ENCODE measurements around the gene MALRD1. TPM values are rescaled to one million over a fixed set of nuclear protein-coding genes. Genes with fewer than 3 reads are reported as not detected.

Gene MALRD1
- total and polyA plus RNA-seq, 2 experiments from 2014 or later = 0.45 TPM; not detected in 1

DNA sequence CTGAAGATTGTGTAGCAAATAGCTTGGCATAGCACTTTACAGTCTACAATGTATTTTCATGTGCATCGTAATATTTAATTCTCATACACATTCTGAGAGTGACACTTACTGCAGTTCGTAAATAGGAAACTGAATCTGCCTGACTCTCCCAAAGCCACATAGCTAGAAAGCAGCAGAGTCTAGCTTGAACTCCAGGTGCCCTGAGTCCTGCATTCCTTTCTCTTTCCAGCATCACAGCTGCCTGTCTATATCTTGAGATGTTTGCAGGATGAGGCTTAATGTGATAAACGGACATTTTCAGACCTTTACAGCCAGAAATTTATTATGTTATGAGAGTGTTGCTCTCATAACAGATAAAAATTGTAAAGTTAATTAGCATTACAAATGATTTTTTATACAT, 634.8 kb downstream of the MALRD1 start:
- Histone ChIP-seq H2AFZ (no peak overlapping the region), H3K4me2 (ENCODE audit: unreplicated experiment) (no peak overlapping the region), H3K9me3 (ENCODE audit: low read depth) (no peaks in the 10 kb centered on the region), H3K27me3 (replicated peaks; ENCODE audit: insufficient read depth) (no peaks in the 10 kb centered on the region), H3K9me2 (ENCODE audit: insufficient read depth) (no peaks in the 10 kb centered on the region), H3K79me2 (ENCODE audit: insufficient read depth) (no peaks in the 10 kb centered on the region), H3K27ac (no peak overlapping the region), H3K9ac (no peak overlapping the region), H3K36me3 (ENCODE audit: low read depth) (no peaks in the 10 kb centered on the region), H4K20me1 (ENCODE audit: insufficient read depth) (no peaks in the 10 kb centered on the region), H3K4me3 (no peak overlapping the region), H3F3A (ENCODE audit: insufficient read depth) (no peaks in the 10 kb centered on the region), H3K4me1 (ENCODE audit: insufficient read depth) (no peaks in the 10 kb centered on the region)
- WGBS, 2 experiments (ENCODE audit: low coverage in 1 of 2, low lambda C conversion rate in 2 of 2, missing lambda C conversion rate in 2 of 2) = 75 to 79% methylated on average over 3 of the region's 3 CpGs
- TF ChIP-seq EZH2phosphoT487 (IDR thresholded peaks at IDR 0.05; ENCODE audit: insufficient read depth, low read depth) (no peak), EZH2 (IDR thresholded peaks at IDR 0.05; ENCODE audit: insufficient read depth, poor library complexity, severe bottlenecking) (no peak)
- in situ Hi-C loops (cut with MboI) = no loop called here
- DNase-seq = no peak

DNA sequence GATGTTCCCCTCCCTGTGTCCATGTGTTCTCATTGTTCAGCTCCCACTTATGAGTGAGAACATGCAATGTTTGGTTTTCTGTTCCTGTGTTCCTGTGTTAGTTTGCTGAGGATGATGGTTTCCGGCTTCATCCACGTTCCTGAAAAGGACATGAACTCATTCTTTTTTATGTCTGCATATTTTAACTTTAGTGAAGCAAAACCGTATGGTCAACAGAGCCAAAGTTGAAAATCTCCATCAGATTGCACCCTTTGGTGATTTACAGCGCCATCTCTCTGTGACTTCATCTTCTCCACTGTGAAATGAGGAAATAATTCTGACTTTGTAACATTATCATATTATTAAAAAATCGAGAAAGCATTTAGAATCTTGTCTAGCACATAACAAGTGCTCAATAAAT, 635.4 kb downstream of the MALRD1 start:
- 35 to 37% methylated on average over 5 of the region's 5 CpGs for WGBS, 2 experiments (ENCODE audit: low coverage in 1 of 2, low lambda C conversion rate in 2 of 2, missing lambda C conversion rate in 2 of 2)
- DNase-seq = peak; percentile 7
- H3K4me2 ChIP-seq (ENCODE audit: unreplicated experiment) = no peak overlapping the region

DNA sequence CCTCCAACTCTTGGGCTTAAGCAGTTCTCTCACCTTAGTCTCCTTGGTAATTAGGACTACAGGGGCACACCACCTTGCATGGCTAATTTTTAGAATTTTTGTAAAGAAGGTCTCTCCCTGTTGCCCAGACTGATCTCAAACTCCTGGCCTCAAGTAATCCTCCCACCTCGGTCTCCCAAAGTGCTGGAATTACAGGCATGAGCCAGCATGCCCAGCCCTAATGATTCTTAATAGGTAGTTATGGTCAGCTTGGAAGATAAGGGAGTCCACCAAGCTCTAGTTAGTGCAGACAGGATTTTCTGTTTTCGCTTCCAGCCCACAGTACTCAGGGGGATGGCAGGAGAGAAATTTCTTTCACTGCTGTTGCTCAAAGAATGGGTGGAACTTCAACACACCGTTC, 639.7 kb downstream of the MALRD1 start:
- no peak overlapping the region for H3K9ac ChIP-seq
- H3K36me3 ChIP-seq (ENCODE audit: low read depth) = no peaks in the 10 kb centered on the region

More for the DNA sequence above, 635.4 kb downstream of the MALRD1 start:
- no peak overlapping the region for H3K9ac ChIP-seq
- H3K9me3 ChIP-seq (ENCODE audit: low read depth) = no peaks in the 10 kb centered on the region
- no peak overlapping the region for H3K27ac ChIP-seq
- H3K4me1 ChIP-seq (ENCODE audit: insufficient read depth) = no peaks in the 10 kb centered on the region
- in situ Hi-C loops (cut with MboI) = no loop called here
- no peaks in the 10 kb centered on the region for H4K20me1 ChIP-seq (ENCODE audit: insufficient read depth)
- no peak overlapping the region for H3K4me3 ChIP-seq
- H3F3A ChIP-seq (ENCODE audit: insufficient read depth) = no peaks in the 10 kb centered on the region
- TF ChIP-seq EZH2 (IDR thresholded peaks at IDR 0.05; ENCODE audit: insufficient read depth, poor library complexity, severe bottlenecking) (no peak), EZH2phosphoT487 (IDR thresholded peaks at IDR 0.05; ENCODE audit: insufficient read depth, low read depth) (no peak)
- no peaks in the 10 kb centered on the region for H3K79me2 ChIP-seq (ENCODE audit: insufficient read depth)
- H3K27me3 ChIP-seq (replicated peaks; ENCODE audit: insufficient read depth) = no peaks in the 10 kb centered on the region
- no peaks in the 10 kb centered on the region for H3K9me2 ChIP-seq (ENCODE audit: insufficient read depth)
- H3K36me3 ChIP-seq (ENCODE audit: low read depth) = no peaks in the 10 kb centered on the region
- no peak overlapping the region for H2AFZ ChIP-seq

GRCh38 chr10:19689231-19689630, 640.6 kb downstream of the MALRD1 start:
- Histone ChIP-seq H4K20me1 (ENCODE audit: insufficient read depth) (no peaks in the 10 kb centered on the region), H3K4me3 (no peak overlapping the region), H3K4me1 (ENCODE audit: insufficient read depth) (no peaks in the 10 kb centered on the region), H3K27me3 (replicated peaks; ENCODE audit: insufficient read depth) (no peaks in the 10 kb centered on the region), H3K79me2 (ENCODE audit: insufficient read depth) (no peaks in the 10 kb centered on the region), H3F3A (ENCODE audit: insufficient read depth) (no peaks in the 10 kb centered on the region), H3K9ac (no peak overlapping the region), H3K27ac (no peak overlapping the region), H3K4me2 (ENCODE audit: unreplicated experiment) (no peak overlapping the region), H3K36me3 (ENCODE audit: low read depth) (no peaks in the 10 kb centered on the region), H3K9me2 (ENCODE audit: insufficient read depth) (no peaks in the 10 kb centered on the region), H2AFZ (no peak overlapping the region), H3K9me3 (ENCODE audit: low read depth) (no peaks in the 10 kb centered on the region)
- WGBS, 2 experiments (ENCODE audit: low coverage in 1 of 2, low lambda C conversion rate in 2 of 2, missing lambda C conversion rate in 2 of 2) = 53 to 60% methylated on average over 3 of the region's 3 CpGs
- in situ Hi-C loops (cut with MboI) = no loop called here
- no peak for DNase-seq
- no peak for TF ChIP-seq EZH2phosphoT487 (IDR thresholded peaks at IDR 0.05; ENCODE audit: insufficient read depth, low read depth)
- TF ChIP-seq EZH2 (IDR thresholded peaks at IDR 0.05; ENCODE audit: insufficient read depth, poor library complexity, severe bottlenecking) = no peak

More for the DNA sequence above, 639.7 kb downstream of the MALRD1 start:
- in situ Hi-C loops (cut with MboI) = no loop called here
- 74 to 78% methylated on average over 3 of the region's 3 CpGs for WGBS, 2 experiments (ENCODE audit: low coverage in 1 of 2, low lambda C conversion rate in 2 of 2, missing lambda C conversion rate in 2 of 2)
- Histone ChIP-seq H3K27me3 (replicated peaks; ENCODE audit: insufficient read depth) (no peaks in the 10 kb centered on the region), H3K27ac (no peak overlapping the region), H3K4me2 (ENCODE audit: unreplicated experiment) (no peak overlapping the region), H3K9me2 (ENCODE audit: insufficient read depth) (no peaks in the 10 kb centered on the region), H3K79me2 (ENCODE audit: insufficient read depth) (no peaks in the 10 kb centered on the region), H3K4me1 (ENCODE audit: insufficient read depth) (no peaks in the 10 kb centered on the region), H3K4me3 (no peak overlapping the region), H2AFZ (no peak overlapping the region), H3K9me3 (ENCODE audit: low read depth) (no peaks in the 10 kb centered on the region), H4K20me1 (ENCODE audit: insufficient read depth) (no peaks in the 10 kb centered on the region), H3F3A (ENCODE audit: insufficient read depth) (no peaks in the 10 kb centered on the region)
- no peak for TF ChIP-seq EZH2phosphoT487 (IDR thresholded peaks at IDR 0.05; ENCODE audit: insufficient read depth, low read depth)
- TF ChIP-seq EZH2 (IDR thresholded peaks at IDR 0.05; ENCODE audit: insufficient read depth, poor library complexity, severe bottlenecking) = no peak
- no peak for DNase-seq

- Histone ChIP-seq H3K4me2 (ENCODE audit: unreplicated experiment) (no peak overlapping the region), H3K79me2 (ENCODE audit: insufficient read depth) (no peaks in the 10 kb centered on the region), H2AFZ (no peak overlapping the region), H3K9me3 (ENCODE audit: low read depth) (no peaks in the 10 kb centered on the region), H3F3A (ENCODE audit: insufficient read depth) (no peaks in the 10 kb centered on the region), H3K36me3 (ENCODE audit: low read depth) (no peaks in the 10 kb centered on the region), H3K9ac (no peak overlapping the region), H3K4me1 (ENCODE audit: insufficient read depth) (peaks cover 6% of the 10 kb centered on the region), H3K27ac (no peak overlapping the region), H3K9me2 (ENCODE audit: insufficient read depth) (no peaks in the 10 kb centered on the region), H3K4me3 (no peak overlapping the region), H4K20me1 (ENCODE audit: insufficient read depth) (no peaks in the 10 kb centered on the region), H3K27me3 (replicated peaks; ENCODE audit: insufficient read depth) (no peaks in the 10 kb centered on the region)
- no peak for DNase-seq
- in situ Hi-C loops (cut with MboI) = no loop called here
- WGBS, 2 experiments (ENCODE audit: low coverage in 1 of 2, low lambda C conversion rate in 2 of 2, missing lambda C conversion rate in 2 of 2) = 48 to 59% methylated on average over 3 of the region's 3 CpGs
- no peak for TF ChIP-seq EZH2phosphoT487 (IDR thresholded peaks at IDR 0.05; ENCODE audit: insufficient read depth, low read depth)
- TF ChIP-seq EZH2 (IDR thresholded peaks at IDR 0.05; ENCODE audit: insufficient read depth, poor library complexity, severe bottlenecking) = no peak
Observed at GRCh38 chr10:19699299-19699698, 650.7 kb downstream of the MALRD1 start.

Data from GM23248 (cell line).